ENCODE data around the gene FAM3D.
"Not testable (repeated sequence)": the region's sequence is repeated elsewhere in the genome, so short reads cannot be mapped to it uniquely, and the experiment has no call there.

FAM3D gene

GRCh38 chr3:58666683-58667082, at the start of gene FAM3D:
FAM3D (minus strand) TSS chr3:58666774; CDS start chr3:58655563, 11,211 bp downstream.
- DNase-seq (ENCODE audit: low read depth in 3 of 3, low spot score in 1 of 3) = no peak

- no peak for DNase-seq (ENCODE audit: low read depth in 3 of 3, low spot score in 1 of 3)
Observed at GRCh38 chr3:58713715-58714401, 47.3 kb upstream of the FAM3D start.

- DNase-seq (ENCODE audit: low read depth in 3 of 3, low spot score in 1 of 3) = no peak
Observed at GRCh38 chr3:58711871-58712270, 45.3 kb upstream of the FAM3D start.

GRCh38 chr3:58708983-58709382, 42.4 kb upstream of the FAM3D start:
- DNase-seq (ENCODE audit: low read depth in 3 of 3, low spot score in 1 of 3) = not testable (repeated sequence)

GRCh38 chr3:58708116-58708791, 41.7 kb upstream of the FAM3D start:
- no peak for DNase-seq (ENCODE audit: low read depth in 3 of 3, low spot score in 1 of 3)

- DNase-seq (ENCODE audit: low read depth in 3 of 3, low spot score in 1 of 3) = no peak
Observed at GRCh38 chr3:58707390-58707930, 40.9 kb upstream of the FAM3D start.

- DNase-seq (ENCODE audit: low read depth in 3 of 3, low spot score in 1 of 3) = no peak
Observed at GRCh38 chr3:58706395-58707167, 40.0 kb upstream of the FAM3D start.

- no peak for DNase-seq (ENCODE audit: low read depth in 3 of 3, low spot score in 1 of 3)
Observed at GRCh38 chr3:58704745-58705144, 38.2 kb upstream of the FAM3D start.

GRCh38 chr3:58704304-58704703, 37.7 kb upstream of the FAM3D start:
- DNase-seq (ENCODE audit: low read depth in 3 of 3, low spot score in 1 of 3) = not testable (repeated sequence)

GRCh38 chr3:58698246-58698645, 31.7 kb upstream of the FAM3D start:
- no peak for DNase-seq (ENCODE audit: low read depth in 3 of 3, low spot score in 1 of 3)

- no peak for DNase-seq (ENCODE audit: low read depth in 3 of 3, low spot score in 1 of 3)
Observed at GRCh38 chr3:58697561-58697960, 31.0 kb upstream of the FAM3D start.

GRCh38 chr3:58696813-58697212, 30.2 kb upstream of the FAM3D start:
- DNase-seq (ENCODE audit: low read depth in 3 of 3, low spot score in 1 of 3) = not testable (repeated sequence)

- DNase-seq (ENCODE audit: low read depth in 3 of 3, low spot score in 1 of 3) = no peak
Observed at GRCh38 chr3:58696093-58696492, 29.5 kb upstream of the FAM3D start.

GRCh38 chr3:58695284-58695683, 28.7 kb upstream of the FAM3D start:
- not testable (repeated sequence) for DNase-seq (ENCODE audit: low read depth in 3 of 3, low spot score in 1 of 3)

- no peak for DNase-seq (ENCODE audit: low read depth in 3 of 3, low spot score in 1 of 3)
Observed at GRCh38 chr3:58693940-58694850, 27.6 kb upstream of the FAM3D start.

GRCh38 chr3:58692484-58692883, 25.9 kb upstream of the FAM3D start:
- DNase-seq (ENCODE audit: low read depth in 3 of 3, low spot score in 1 of 3) = no peak

GRCh38 chr3:58691997-58692396, 25.4 kb upstream of the FAM3D start:
- no peak for DNase-seq (ENCODE audit: low read depth in 3 of 3, low spot score in 1 of 3)

- DNase-seq (ENCODE audit: low read depth in 3 of 3, low spot score in 1 of 3) = no peak
Observed at GRCh38 chr3:58690490-58690889, 23.9 kb upstream of the FAM3D start.

GRCh38 chr3:58688574-58688973, 22.0 kb upstream of the FAM3D start:
- no peak for DNase-seq (ENCODE audit: low read depth in 3 of 3, low spot score in 1 of 3)

- DNase-seq (ENCODE audit: low read depth in 3 of 3, low spot score in 1 of 3) = no peak
Observed at GRCh38 chr3:58686847-58687246, 20.3 kb upstream of the FAM3D start.

- no peak for DNase-seq (ENCODE audit: low read depth in 3 of 3, low spot score in 1 of 3)
Observed at GRCh38 chr3:58685641-58686040, 19.1 kb upstream of the FAM3D start.
